HG02623 (cell line): ENCODE data around the gene SHH.

ENCODE experiments used
- ATAC-seq: cut with Tn5 transposase; IDR thresholded peaks from one replicate; pipeline ENCODE4 v1.9.1; 2021; ENCODE audit warnings: moderate library complexity; ENCODE audit not compliant: unreplicated experiment

Gene SHH

DNA sequence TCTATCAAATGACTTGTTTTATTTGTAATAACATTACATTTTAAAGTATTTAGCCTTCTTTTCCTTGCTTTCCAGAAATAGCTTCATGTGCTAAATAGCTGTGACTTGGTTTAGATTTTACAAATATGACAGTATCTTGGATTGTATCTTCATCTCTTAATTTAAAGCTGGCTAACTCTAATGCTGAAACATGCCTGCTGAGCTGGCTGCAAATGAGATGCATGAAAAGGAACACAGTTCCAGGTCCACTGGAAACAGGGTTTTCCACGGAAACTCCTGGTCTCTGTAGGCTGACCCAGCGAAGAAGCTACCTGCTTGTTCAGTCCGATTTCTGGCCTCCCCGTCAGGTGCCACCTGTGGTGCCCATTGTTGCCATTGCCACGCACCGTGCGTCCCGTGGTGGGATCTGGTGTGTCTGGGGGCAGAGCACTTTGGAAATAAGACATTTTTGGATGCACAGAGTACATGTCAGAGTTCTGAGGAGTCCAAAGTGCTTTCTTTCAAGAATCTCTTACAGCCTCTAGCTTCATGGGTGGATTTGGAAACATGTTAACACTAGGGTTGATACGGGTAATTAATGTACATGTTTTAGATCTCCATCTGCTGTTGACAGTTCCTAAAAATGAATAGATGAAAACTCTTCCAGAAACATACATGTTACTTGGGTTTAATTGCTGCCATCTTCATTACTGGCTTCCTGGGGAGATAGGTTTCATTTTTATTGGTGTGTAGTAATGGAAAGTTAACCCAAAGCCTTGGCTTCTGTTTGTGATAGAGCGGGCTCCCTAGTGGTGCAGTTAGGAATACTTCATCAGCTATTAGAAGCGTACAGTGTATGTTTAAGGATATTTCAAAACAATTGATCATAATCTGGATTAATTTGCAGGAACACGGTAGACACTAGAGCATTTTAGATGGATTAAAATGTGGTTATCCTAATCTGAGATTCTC is 45.0 kb downstream of the SHH start:
- no peak for ATAC-seq

DNA sequence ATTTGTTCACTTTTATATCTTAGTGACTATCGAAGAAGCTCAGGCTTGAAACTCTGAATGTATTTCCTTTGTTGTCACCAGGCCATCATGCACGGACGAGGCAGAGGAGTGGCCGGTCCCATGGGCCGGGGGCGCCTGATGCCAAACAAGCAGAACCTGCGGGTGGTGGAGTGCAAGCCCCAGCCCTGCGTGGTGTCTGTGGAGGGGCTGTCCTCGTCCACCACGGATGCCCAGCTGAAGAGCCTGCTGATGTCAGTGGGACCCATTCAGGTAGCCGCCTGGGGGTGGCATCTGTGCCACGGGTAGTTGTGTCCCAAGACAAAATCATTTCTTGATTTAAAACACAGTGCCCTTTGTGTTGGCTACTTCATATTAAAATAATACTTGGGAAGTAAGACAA is 45.9 kb downstream of the SHH start:
- ATAC-seq, result no peak

DNA sequence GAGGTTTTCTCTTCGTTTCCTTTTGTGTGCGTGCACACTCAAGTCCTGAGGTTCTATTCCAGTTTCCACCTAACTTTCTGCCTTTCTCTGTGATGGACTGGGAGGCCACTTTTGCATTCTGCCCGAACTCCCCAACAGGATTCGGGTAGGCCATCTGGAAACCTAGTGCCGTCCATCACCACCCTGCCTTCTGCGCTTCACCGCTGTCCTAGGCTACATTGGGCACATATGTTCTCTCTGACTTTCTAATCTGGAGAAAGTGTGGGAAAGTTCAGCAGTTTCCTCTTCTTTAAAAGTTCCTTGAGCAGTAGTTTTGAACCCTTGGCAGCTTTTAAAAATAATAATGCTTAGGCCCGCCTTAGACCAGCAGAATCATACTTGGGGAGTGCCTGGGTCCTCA is 46.8 kb downstream of the SHH start:
- no peak for ATAC-seq

DNA sequence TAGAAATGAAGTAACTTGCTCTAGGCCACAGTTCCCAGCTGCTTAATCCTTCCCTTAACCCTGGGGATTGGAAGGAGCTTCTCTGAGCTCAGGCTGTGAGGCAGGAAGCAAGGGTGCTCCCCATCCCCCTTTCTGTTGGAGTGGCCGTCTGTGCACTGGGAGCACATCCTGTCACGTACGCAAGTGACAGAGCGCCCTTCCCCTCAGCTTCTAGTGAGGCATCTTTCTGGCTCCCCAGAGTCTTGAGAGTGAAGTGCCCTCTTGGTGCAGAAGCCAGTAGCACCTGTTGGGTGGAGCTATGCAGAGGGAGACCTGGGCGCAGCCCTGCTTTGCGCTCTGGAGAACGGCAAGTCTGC is 47.8 kb downstream of the SHH start:
- ATAC-seq, result peak; percentile 32

DNA sequence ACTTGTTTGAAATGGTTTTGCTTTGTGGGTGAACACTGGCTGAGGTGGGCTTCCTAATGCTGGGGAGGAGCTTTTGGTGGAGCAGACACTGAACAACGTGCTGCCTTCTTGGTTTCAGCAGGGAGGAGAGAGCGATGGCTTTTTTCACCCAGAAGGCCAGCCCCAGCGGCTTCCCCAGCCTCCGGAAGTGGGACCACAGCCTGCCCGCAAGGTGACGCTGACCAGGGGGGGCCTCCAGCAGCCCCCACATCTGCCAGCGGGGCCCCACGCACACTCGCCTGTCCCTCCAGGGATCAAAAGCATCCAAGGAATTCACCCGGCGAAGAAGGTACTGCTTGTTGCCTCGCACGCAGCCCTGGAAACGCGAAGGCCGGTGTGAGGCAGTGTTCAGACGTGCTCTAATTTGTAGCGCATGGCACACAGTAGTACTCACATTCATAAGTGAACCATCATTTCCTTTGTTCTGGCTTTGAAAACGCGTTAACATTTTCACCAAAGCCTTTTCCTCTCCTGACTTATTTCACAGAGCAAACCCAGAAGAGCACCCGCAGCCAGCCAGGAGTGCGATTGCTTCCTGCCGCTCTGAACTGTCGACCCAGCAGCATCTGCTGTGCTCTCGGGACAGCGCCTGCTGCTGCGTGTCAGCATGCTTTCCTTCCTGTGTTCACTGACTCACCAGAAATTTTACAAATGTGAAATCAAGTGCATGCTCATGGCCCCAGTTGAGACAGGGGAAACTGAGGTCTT is 48.4 kb downstream of the SHH start:
- ATAC-seq, result peak; percentile 50

- ATAC-seq, result no peak
Measured at GRCh38 chr7:155763122-155763521, 49.1 kb downstream of the SHH start.

DNA sequence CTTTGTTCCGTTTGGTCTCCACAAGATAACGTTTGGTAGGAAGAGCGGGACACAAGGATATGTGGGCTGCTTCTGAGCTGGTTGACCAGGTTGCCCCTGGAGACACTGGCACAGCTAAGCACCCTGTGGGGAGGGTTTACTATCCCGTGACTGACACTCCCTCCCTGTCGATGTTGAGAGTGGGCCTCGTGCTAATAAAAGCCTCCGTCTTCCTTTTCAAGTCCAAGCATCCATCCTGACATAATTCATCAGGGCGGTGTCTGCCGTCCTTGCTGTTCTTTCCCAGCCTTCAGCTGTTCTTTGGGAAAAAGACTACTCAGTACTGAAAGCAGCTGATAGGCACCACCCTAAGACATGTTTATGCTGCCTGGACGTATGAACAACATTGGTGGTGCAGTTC is 49.6 kb downstream of the SHH start:
- ATAC-seq, result no peak

GRCh38 chr7:155762036-155762435 is 50.2 kb downstream of the SHH start:
- ATAC-seq, result no peak

- no peak for ATAC-seq
Measured at GRCh38 chr7:155761162-155761561, 51.1 kb downstream of the SHH start.

GRCh38 chr7:155759740-155760430 is 52.4 kb downstream of the SHH start:
- no peak for ATAC-seq

DNA sequence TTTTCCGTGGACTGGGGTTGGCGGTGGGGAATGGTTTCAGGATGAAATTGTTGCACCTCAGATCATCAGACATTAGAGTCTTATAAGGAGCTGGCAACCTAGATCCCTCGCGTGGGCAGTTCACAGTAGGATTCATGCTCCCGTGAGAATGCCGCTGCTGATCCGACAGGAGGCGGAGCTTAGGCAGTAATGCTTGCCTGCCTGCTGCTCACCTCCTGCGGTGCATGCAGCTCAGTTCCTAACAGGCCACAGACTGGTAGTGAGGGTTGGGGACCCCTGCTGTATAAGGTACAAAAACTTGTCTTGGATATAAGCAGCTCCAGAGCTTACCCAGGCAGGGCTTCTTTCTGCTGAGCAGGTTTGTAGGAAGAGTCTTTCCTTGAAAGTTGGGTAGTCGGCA is 53.9 kb downstream of the SHH start:
- no peak for ATAC-seq

DNA sequence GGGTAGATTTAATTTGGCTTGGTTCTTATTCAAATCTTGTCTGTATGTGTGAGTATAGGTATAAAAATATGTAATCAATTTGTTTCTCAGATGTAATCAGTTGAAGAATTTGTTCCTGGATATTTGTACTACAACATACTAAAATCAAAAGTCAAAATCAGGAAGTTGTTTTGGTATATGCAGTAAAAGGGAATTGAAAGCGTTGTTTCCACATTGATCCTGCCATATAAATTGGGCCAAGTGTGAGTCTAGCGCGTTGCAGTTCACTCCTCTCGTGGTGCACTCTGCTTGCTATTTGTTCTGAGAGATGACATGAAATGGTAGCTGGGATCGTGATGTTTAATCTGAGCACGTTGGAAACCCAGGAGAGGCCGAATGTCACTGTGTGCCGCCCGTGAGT is 55.9 kb downstream of the SHH start:
- ATAC-seq, result no peak

GRCh38 chr7:155755026-155755425 is 57.2 kb downstream of the SHH start:
- ATAC-seq, result no peak

DNA sequence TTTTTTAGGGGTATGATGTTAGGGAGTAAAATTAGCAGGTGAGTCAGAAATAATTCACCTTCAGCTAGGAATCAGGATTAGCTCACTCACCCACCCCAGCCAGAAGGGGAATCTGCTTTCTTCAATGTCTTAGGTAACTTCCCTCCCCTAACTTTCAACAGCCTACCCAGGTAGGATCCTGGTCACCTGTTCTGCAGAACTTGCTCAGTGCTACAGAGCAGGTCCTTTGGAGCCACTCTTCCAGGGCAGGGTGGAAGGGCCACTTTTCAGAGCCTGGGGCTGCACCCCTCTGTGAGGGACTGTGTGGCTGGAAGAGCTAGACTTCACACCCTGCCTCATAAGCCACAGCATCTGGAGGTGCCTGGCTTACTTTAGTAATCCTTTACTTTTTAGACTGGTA is 58.1 kb downstream of the SHH start:
- ATAC-seq, result no peak

- no peak for ATAC-seq
Measured at GRCh38 chr7:155753446-155753965, 58.8 kb downstream of the SHH start.

DNA sequence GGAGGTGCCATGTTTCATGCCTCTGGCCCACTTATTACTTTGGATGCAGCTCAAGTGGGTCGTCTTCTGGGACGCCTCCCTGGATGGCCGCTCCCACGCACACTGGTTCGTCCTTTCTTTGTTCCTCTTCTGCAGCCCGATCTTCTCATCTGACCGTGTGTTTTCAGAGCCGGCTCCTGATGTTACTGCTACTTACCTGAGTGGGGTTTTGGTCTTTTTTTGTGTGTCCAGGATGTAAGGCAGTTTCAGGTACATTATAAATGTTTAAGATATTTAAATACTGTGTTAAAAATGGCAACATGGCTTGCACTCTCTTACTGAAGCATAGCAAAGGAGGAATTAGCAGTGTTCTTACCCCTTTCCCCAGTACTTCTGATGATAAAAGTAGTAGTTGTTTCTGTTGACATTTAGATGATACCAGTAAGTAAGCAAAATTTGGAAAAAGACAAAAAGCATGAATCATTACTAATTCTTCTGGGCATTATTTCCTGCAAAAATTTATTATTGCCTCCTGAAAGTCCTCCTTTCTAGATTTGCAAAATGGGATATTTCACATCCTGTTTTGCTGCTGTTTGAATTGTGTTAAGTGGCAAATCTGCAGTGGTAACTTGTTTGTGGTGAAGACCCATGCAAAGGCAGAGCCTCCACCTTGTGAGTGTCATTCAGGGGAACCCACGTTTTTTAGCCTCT is 59.4 kb downstream of the SHH start:
- ATAC-seq, result peak; percentile 44

- ATAC-seq, result no peak
Measured at GRCh38 chr7:155751409-155751808, 60.9 kb downstream of the SHH start.

- no peak for ATAC-seq
Measured at GRCh38 chr7:155750255-155751125, 61.8 kb downstream of the SHH start.
